Effector CD8-positive, alpha-beta T cell (primary cell): ENCODE measurements around the gene OR4N2.
"Not testable (repeated sequence)": the region's sequence is repeated elsewhere in the genome, so short reads cannot be mapped to it uniquely, and the experiment has no call there.

Experiments used
- DNase-seq: peaks from one replicate; lab custom pipeline; 2025; lab: John Stamatoyannopoulos, UW
- total RNA-seq, 4 experiments: gene quantifications; one replicate each; lab custom pipeline; 2026; lab: John Stamatoyannopoulos, UW

The OR4N2 gene
- total RNA-seq: 0 to 0.09 (median 0) reads per million in 4 experiments

DNA sequence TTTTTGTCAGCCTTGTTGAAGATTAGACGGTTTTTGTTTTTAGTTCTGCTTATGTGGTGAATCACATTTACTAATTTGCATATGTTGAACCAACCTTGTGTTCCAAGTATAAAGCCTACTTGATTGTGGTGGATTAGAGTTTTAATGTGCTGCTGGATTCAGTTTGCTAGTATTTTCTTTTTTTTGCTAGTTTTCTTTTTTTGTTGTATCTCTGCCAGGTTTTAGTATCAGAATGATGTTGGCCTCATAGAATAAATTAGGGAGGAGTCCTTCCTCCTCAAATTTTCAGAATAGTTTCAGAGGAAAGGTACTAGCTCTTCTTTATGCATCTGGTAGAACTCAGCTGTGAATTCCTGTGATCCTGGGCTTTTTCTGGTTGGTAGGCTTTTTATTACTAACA, at the start of gene OR4N2:
TSS of gene OR4N2 (plus strand) at position 301 of the 400 bp plus-strand sequence. CDS start 23,679 bp downstream, outside the sequence.
- not testable (repeated sequence) for DNase-seq

- DNase-seq: no peak
Observed at GRCh38 chr14:19754172-19754571, 49.4 kb upstream of the OR4N2 start.

DNA sequence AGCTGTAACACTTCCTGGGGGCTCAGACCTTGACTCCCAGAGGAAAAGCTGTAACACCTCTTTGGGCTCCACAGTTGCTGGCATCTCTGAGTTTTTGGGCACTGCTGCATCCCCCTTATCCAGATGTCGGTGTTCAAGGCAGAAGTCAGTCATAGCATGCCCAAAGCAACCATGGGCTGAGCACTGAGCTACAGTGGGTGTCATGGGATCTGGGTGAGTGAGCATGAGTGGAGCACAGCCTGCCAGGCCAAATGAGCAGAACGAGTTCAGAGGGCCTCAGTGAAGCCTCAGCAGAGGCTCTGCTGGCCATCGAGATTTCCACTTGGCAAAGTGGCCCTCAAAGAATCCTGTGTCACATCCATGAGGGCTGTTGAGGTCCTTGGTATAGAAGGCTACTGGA, 32.1 kb upstream of the OR4N2 start:
- DNase-seq: not testable (repeated sequence)

- DNase-seq: no peak
Observed at GRCh38 chr14:19771895-19772430, 31.6 kb upstream of the OR4N2 start.

- DNase-seq: not testable (repeated sequence)
Observed at GRCh38 chr14:19772454-19772853, 31.1 kb upstream of the OR4N2 start.

GRCh38 chr14:19773204-19773603, 30.4 kb upstream of the OR4N2 start, which contains the start of gene OR4M1:
Gene OR4M1 (plus strand): TSS chr14:19773504. CDS start chr14:19780323, 6,819 bp downstream.
- not testable (repeated sequence) for DNase-seq

GRCh38 chr14:19775587-19775986, 28.0 kb upstream of the OR4N2 start:
- DNase-seq: no peak

GRCh38 chr14:19785848-19786247, 17.7 kb upstream of the OR4N2 start:
- DNase-seq: not testable (repeated sequence)

GRCh38 chr14:19787318-19787717, 16.3 kb upstream of the OR4N2 start:
- DNase-seq: not testable (repeated sequence)

DNA sequence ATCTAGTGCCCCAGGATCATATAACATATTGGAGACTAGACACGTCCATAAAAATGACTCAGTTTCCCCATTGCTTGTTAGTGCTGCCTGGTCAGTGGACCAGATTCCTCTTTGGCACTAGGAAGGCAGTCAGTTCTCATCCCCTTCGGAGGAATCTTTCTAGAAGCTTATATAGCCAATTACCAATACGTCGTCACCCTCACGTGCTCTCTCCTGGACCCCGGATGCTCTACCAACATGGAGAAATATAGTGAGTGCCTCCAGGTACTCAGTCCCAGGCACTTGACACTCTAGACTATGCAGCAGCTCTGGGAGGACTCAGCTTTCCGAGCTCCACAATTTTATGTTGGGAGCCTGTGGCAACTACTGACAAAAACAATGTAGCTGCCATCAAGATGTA, 15.4 kb upstream of the OR4N2 start:
- DNase-seq: not testable (repeated sequence)

DNA sequence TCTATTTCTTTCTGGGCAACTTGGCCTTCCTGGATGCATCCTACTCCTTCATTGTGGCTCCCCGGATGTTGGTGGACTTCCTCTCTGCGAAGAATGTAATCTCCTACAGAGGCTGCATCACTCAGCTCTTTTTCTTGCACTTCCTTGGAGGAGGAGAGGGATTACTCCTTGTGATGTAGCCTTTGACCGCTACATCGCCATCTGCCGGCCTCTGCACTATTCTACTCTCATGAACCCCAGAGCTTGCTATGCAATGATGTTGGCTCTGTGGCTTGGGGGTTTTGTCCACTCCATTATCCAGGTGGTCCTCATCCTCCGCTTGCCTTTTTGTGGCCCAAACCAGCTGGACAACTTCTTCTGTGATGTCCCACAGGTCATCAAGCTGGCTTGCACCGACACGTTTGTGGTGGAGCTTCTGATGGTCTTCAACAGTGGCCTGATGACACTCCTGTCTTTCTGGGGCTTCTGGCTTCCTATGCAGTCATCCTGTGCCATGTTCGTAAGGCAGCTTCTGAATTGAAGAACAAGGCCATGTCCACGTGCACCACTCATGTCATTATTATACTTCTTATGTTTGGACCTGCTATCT, 7.0 kb upstream of the OR4N2 start:
- not testable (repeated sequence) for DNase-seq

- DNase-seq: no peak
Observed at GRCh38 chr14:19799880-19800279, 3.7 kb upstream of the OR4N2 start.

DNA sequence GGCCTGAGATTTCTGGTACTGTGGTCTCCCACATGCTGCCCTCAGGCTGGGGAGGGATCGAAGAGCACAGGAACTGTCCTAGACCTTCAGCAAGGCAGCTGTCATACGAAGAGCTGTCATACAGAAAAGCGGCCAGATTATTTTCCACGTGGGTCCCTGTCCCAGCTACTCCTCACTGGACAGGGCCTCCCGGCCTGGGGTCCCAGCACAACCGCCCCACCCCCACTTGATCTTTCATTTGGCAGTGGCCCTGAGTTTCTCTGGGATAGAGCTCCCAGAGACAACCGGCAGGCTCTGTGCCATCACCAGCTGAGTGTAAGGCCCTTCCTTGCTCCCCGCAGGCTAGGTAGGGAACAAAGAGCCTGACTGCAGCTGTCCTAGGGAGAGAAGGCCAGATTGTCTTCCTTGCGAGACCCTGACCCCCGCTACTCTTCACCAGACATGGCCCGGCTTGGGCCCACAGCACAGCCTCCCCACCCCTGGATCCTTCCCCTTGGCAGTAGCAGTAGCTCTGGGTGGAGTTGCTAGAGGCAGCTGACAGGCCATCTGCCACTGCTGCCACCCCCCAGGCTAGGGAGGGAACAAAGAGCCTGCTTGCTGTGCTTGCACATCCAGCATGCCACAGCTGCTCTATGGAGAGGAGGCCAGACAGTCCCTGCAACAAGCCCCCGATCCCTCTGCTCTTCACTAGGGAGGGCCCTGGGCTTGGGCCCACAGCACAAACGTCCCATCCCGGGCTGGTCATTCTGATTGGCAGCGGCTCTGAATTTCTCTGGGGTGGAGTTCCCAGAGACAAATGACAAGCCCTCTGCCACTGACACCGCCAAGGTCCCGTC, 3.1 kb upstream of the OR4N2 start:
- no peak for DNase-seq

GRCh38 chr14:19801118-19801464, 2.5 kb upstream of the OR4N2 start:
- DNase-seq: no peak

- DNase-seq: not testable (repeated sequence)
Observed at GRCh38 chr14:19813171-19813920, 9.8 kb downstream of the OR4N2 start.

DNA sequence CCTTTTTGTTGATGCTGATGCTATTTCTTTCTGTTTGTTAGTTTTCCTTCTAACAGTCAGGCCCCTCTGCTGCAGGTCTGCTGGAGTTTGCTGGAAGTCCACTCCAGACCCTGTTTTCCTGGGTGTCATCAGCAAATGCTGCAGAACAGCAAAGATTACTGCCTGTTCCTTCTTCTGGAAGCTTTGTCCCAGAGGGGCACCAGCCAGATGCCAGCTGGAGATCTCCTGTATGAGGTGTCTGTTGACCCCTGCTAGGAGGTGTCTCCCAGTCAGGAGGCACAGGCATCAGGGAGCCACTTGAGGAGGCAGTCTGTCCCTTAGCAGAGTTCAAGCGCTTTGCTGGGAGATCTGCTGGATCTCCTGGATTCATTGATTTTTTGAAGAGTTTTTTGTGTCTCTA, 16.3 kb downstream of the OR4N2 start:
- DNase-seq: not testable (repeated sequence)

- DNase-seq: not testable (repeated sequence)
Observed at GRCh38 chr14:19821016-19821415, 17.4 kb downstream of the OR4N2 start.

GRCh38 chr14:19823178-19823577, 19.6 kb downstream of the OR4N2 start:
- DNase-seq: no peak

- no peak for DNase-seq
Observed at GRCh38 chr14:19823765-19824164, 20.2 kb downstream of the OR4N2 start.

GRCh38 chr14:19827626-19828244, 24.2 kb downstream of the OR4N2 start:
- not testable (repeated sequence) for DNase-seq

DNA sequence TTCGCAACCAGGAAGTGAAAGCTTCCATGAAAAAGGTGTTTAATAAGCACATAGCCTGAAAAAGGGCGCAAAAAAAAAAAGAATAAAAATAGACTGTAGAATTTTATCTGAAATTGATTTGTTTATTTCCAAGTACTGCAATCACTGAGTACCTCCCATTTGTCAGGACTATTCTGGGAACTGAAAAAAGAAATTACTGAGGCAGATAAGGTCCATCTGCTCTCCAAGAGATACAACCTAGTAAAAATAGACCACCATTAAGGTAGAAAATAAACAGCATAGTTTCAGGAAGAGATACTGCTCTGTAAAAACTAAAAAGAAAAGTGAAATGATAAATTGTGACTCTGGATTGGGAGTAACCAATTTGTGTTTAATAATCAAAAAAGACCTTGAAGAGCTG, 24.7 kb downstream of the OR4N2 start:
- no peak for DNase-seq
